ELR (cell line): ENCODE data around the gene MCOLN3.

ENCODE experiments used
- DNase-seq: peaks from one replicate; pipeline ENCODE4 v3.0.0-alpha.2; 2015; ENCODE audit warnings: low read depth

The MCOLN3 gene

GRCh38 chr1:85048296-85049064 is at the start of gene MCOLN3:
MCOLN3 (minus strand) TSS chr1:85048500; CDS start chr1:85045360, 3,140 bp downstream.
- DNase-seq = peak; percentile 50

- DNase-seq = no peak
Observed at GRCh38 chr1:85093644-85094043, 45.3 kb upstream of the MCOLN3 start.

GRCh38 chr1:85091671-85092280 is 43.5 kb upstream of the MCOLN3 start:
- DNase-seq = peak; percentile 6

- no peak for DNase-seq
Observed at GRCh38 chr1:85090225-85090624, 41.9 kb upstream of the MCOLN3 start.

- DNase-seq = no peak
Observed at GRCh38 chr1:85089203-85089602, 40.9 kb upstream of the MCOLN3 start.

- no peak for DNase-seq
Observed at GRCh38 chr1:85088408-85088784, 40.1 kb upstream of the MCOLN3 start.

GRCh38 chr1:85087659-85088407 is 39.5 kb upstream of the MCOLN3 start:
- DNase-seq = peak; percentile 14

GRCh38 chr1:85085417-85085816 is 37.1 kb upstream of the MCOLN3 start:
- no peak for DNase-seq

- peak; percentile 15 for DNase-seq
Observed at GRCh38 chr1:85078903-85079302, 30.6 kb upstream of the MCOLN3 start.

GRCh38 chr1:85074365-85074964 is 26.2 kb upstream of the MCOLN3 start:
- no peak for DNase-seq

GRCh38 chr1:85070972-85071492 is 22.7 kb upstream of the MCOLN3 start:
- no peak for DNase-seq

GRCh38 chr1:85068846-85069245 is 20.5 kb upstream of the MCOLN3 start:
- DNase-seq = no peak

- DNase-seq = no peak
Observed at GRCh38 chr1:85065550-85065949, 17.2 kb upstream of the MCOLN3 start.

- DNase-seq = no peak
Observed at GRCh38 chr1:85062425-85063026, 14.2 kb upstream of the MCOLN3 start.

- DNase-seq = peak; percentile 99
Observed at GRCh38 chr1:85061711-85062424, 13.6 kb upstream of the MCOLN3 start.

- no peak for DNase-seq
Observed at GRCh38 chr1:85060038-85060437, 11.7 kb upstream of the MCOLN3 start.

GRCh38 chr1:85059563-85059962 is 11.3 kb upstream of the MCOLN3 start:
- DNase-seq = no peak

- DNase-seq = no peak
Observed at GRCh38 chr1:85058786-85059185, 10.5 kb upstream of the MCOLN3 start.

- no peak for DNase-seq
Observed at GRCh38 chr1:85058311-85058710, 10.0 kb upstream of the MCOLN3 start.

GRCh38 chr1:85054664-85055063 is 6.4 kb upstream of the MCOLN3 start:
- no peak for DNase-seq

GRCh38 chr1:85049735-85050166 is 1.5 kb upstream of the MCOLN3 start:
- no peak for DNase-seq
